Measurements from ENCODE around the gene NBAS.

NBAS gene

DNA sequence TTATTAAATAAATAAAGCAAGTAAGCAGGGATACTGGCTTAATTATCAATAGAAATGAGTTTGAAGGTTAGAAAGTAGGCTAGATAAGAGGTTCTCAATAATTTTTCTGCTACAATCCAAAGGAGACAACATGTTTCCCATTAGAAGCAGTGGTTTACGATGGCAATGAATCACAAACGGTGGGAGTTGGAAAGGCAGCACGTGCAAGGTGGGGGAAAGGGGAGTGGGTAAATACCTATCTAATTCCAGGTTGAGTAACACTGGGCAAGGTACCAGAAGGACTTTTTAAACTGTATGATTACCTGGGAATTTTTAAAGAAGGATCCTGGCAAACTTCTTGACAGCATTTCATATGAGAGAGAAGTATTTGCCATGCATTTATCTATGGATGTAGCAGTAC is 289.9 kb downstream of the NBAS start:
- no peak overlapping the region for H3K4me3 ChIP-seq (ENCODE audit: control insufficient read depth, low read depth, low read length)
- TF ChIP-seq, protein P1, sequence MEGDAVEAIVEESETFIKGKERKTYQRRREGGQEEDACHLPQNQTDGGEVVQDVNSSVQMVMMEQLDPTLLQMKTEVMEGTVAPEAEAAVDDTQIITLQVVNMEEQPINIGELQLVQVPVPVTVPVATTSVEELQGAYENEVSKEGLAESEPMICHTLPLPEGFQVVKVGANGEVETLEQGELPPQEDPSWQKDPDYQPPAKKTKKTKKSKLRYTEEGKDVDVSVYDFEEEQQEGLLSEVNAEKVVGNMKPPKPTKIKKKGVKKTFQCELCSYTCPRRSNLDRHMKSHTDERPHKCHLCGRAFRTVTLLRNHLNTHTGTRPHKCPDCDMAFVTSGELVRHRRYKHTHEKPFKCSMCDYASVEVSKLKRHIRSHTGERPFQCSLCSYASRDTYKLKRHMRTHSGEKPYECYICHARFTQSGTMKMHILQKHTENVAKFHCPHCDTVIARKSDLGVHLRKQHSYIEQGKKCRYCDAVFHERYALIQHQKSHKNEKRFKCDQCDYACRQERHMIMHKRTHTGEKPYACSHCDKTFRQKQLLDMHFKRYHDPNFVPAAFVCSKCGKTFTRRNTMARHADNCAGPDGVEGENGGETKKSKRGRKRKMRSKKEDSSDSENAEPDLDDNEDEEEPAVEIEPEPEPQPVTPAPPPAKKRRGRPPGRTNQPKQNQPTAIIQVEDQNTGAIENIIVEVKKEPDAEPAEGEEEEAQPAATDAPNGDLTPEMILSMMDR (conservative IDR thresholded peaks at IDR 0.05; ENCODE audit: control insufficient read depth, insufficient read depth, low read depth, low read length): no peak
- peak; percentile 5 for DNase-seq (ENCODE audit: low read depth)

DNA sequence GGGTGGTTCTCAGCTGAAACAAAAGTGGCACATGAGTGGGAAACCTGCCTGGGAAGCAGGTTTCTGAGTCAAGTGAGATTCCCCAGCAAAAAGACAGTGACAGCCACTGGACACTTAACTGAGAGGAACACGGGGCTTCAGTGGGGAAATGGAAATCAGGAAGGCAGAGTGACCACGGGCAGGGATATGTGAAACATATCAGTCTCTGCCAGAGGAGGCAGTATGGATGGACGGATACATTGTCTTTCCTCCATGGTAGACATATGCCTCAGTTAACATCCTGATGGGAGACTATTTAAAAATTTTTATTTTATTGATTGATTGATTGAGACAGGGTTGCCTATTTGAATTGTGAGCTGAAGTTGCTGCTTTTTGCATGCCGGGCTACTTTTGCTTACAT is 292.1 kb downstream of the NBAS start:
- TF ChIP-seq, protein P1 (conservative IDR thresholded peaks at IDR 0.05; ENCODE audit: control insufficient read depth, insufficient read depth, low read depth, low read length): no peak
- H3K4me3 ChIP-seq (ENCODE audit: control insufficient read depth, low read depth, low read length): no peak overlapping the region
- no peak for DNase-seq (ENCODE audit: low read depth)

DNA sequence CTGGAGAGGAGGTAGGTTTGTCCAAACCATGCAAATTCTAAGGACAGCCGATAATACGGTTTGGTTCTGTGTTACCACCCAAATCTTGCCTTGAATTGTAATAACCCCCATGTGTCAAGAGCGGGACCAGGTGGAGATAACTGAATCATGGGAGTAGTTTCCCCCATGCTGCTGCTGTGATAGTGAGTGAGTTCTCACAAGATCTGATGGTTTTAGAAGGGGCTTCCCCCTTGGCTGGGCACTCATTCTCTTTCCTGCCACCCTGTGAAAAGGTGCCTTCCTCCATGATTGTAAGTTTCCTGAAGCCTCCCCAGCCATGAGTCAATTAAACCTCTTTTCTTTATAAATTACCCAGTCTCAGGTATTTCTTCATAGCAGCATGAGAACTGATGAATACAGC is 295.2 kb downstream of the NBAS start:
- TF ChIP-seq, protein P1 (conservative IDR thresholded peaks at IDR 0.05; ENCODE audit: control insufficient read depth, insufficient read depth, low read depth, low read length): no peak
- H3K4me3 ChIP-seq (ENCODE audit: control insufficient read depth, low read depth, low read length): no peak overlapping the region
- no peak for DNase-seq (ENCODE audit: low read depth)

DNA sequence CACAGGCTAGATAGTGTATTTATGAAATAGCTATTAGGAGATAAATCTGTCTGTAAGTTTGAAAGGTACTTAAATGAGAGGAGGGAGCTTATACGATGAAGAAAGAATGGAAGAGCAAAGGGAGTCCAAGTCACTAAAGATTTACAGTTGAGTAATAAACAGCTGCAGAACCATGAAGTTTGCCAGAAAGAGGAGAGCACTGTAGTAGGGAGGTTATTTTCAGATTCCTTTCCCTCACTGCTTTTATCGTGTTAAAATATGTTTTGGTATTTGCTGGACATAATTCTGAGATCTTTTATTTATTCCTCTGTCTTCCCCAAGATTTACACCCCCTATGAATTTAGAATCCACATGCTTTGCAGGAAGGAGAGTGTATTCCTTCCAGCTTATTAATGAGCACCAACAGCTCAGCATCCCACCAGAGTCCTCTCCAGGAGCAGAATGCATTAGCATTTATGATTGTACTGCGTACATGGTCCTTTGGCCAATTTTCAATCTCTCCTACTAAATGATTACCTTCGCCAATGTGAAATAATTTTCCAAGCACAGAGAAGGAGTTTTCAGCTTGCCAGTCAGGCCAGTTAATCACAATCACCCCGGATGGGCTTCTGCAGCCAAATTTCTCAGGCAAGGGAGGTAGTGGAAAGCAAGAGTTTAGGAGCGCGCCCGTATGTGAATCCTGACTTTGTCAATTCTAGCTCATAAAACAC is 297.0 kb downstream of the NBAS start:
- TF ChIP-seq, protein P1 (conservative IDR thresholded peaks at IDR 0.05; ENCODE audit: control insufficient read depth, insufficient read depth, low read depth, low read length): no peak
- no peak overlapping the region for H3K4me3 ChIP-seq (ENCODE audit: control insufficient read depth, low read depth, low read length)
- DNase-seq (ENCODE audit: low read depth): no peak

DNA sequence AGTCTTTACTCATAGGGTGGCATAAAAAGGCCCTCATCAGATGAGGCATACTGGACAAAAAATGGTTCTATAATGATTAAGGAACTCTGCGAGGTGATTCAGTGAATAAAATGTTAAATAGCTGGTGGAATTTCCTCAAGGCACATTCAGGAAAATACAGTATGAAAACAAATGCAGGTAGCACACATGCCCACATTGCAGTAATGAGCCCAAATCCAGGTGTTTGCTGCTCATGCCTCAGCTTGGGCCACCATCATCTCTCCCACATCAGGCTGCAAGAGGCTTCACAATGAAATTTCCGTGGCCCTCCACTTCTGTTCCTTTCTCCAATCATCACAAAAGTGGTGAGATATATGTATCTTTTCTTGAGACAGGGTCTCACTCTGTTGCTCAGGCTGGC is 298.3 kb downstream of the NBAS start:
- DNase-seq (ENCODE audit: low read depth): no peak
- no peak overlapping the region for H3K4me3 ChIP-seq (ENCODE audit: control insufficient read depth, low read depth, low read length)
- TF ChIP-seq, protein P1 (conservative IDR thresholded peaks at IDR 0.05; ENCODE audit: control insufficient read depth, insufficient read depth, low read depth, low read length): no peak

DNA sequence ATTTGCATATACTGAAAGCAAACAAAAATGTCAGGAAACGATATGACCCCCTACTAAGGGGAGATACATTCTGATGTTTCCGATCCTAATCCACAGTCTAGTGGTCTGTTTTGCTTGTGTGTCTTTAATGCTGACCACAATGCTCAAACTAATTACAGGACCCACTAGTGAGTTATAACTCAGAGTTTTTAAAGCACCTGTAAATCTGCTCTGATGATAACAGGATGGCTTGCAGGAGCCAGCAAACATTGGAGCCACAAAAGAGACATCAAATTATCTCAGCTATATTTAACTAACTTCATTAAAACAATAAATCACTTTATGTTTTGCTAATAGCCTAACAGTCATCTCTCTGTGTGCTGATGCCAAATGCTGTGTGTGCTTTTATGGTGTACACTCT is 300.3 kb downstream of the NBAS start:
- TF ChIP-seq, protein P1 (conservative IDR thresholded peaks at IDR 0.05; ENCODE audit: control insufficient read depth, insufficient read depth, low read depth, low read length): no peak
- no peak for DNase-seq (ENCODE audit: low read depth)
- H3K4me3 ChIP-seq (ENCODE audit: control insufficient read depth, low read depth, low read length): no peak overlapping the region

DNA sequence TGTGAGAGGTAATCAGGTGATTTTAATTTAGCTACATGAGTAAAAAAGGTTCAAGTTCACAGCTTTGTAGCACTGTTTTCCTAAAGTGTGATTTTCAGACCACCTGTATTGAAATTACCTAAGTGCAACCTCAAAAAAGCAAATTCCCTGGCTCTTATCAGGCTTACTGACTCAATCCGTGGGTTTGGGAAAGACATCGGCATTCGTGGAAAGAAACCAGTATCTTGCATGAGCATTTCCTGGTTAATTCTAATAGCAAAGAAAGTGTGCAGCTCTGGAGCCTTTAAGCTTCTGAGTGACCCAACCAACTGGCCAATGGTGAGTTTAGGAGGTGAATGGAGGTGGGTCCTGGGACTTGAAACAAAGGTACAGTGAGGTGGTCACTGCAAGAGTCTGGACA is 300.9 kb downstream of the NBAS start:
- no peak overlapping the region for H3K4me3 ChIP-seq (ENCODE audit: control insufficient read depth, low read depth, low read length)
- no peak for DNase-seq (ENCODE audit: low read depth)
- TF ChIP-seq, protein P1 (conservative IDR thresholded peaks at IDR 0.05; ENCODE audit: control insufficient read depth, insufficient read depth, low read depth, low read length): no peak
